ENCODE data around the gene C9orf152.
"Not testable (repeated sequence)": the region's sequence is repeated elsewhere in the genome, so short reads cannot be mapped to it uniquely, and the experiment has no call there.

C9orf152 gene

GRCh38 chr9:110214090-110214489, 6.1 kb upstream of the C9orf152 start:
- no peak for DNase-seq

GRCh38 chr9:110213413-110214044, 5.6 kb upstream of the C9orf152 start:
- DNase-seq: no peak

- DNase-seq: no peak
Measured at GRCh38 chr9:110207071-110207641, 803 bp downstream of the C9orf152 start.

DNA sequence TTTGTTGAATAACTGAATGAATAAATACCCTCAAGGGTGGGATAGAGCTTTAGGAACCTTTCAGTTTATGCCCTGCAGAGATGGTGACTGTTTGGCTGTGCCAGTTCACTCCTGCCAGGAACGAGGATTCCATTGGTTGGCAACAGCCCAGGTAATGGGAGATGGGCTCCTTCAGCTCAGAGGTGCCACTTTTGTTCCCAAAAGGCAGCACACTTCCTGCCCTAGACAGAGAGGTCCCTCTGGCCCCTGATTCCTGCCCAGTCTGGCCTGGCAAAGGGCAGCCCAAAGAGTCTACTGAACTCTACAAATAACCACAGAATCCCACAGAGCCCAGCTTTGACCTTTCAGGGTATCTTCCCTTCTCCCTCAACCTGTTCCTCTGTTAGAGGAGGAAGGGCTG, 1.6 kb downstream of the C9orf152 start:
- no peak for DNase-seq

DNA sequence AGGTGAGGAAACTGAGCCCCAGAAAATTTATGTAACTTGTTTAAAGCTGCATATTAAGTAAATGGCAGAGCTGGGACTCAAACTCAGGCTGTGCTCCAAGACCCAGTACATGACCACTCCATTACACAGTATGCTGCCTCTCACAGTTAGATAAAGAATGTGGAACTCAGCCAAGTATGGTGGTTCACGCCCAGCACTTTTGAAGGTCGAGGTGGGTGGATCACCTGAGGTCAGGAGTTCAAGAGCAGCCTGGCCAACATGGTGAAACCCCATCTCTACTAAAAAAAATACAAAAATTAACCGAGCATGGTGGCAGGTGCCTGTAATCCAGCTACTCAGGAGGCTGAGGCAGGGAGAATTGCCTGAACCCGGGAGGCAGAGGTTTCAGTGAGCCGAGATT, 2.3 kb downstream of the C9orf152 start:
- not testable (repeated sequence) for DNase-seq

- no peak for DNase-seq
Measured at GRCh38 chr9:110202232-110202631, 5.7 kb downstream of the C9orf152 start.

GRCh38 chr9:110199643-110200042, 8.3 kb downstream of the C9orf152 start:
- DNase-seq: no peak

DNA sequence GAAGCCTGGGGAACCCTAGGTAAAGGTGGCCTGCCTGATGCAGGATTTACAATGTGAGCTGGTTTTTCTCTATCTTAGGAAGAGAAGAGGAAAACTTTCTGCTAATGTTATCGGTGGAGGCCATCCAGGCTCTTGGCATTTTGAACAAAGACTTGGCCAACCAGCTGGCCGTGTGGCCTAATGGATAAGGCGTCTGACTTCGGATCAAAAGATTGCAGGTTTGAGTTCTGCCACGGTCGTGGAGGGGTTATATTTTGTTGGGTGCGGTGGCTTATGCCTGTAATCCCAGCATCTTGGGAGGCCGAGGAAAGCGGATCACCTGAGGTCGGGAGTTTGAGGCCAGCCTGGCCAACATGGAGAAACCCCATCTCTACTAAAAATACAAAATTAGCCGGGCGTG, 9.6 kb downstream of the C9orf152 start:
- DNase-seq: no peak

DNA sequence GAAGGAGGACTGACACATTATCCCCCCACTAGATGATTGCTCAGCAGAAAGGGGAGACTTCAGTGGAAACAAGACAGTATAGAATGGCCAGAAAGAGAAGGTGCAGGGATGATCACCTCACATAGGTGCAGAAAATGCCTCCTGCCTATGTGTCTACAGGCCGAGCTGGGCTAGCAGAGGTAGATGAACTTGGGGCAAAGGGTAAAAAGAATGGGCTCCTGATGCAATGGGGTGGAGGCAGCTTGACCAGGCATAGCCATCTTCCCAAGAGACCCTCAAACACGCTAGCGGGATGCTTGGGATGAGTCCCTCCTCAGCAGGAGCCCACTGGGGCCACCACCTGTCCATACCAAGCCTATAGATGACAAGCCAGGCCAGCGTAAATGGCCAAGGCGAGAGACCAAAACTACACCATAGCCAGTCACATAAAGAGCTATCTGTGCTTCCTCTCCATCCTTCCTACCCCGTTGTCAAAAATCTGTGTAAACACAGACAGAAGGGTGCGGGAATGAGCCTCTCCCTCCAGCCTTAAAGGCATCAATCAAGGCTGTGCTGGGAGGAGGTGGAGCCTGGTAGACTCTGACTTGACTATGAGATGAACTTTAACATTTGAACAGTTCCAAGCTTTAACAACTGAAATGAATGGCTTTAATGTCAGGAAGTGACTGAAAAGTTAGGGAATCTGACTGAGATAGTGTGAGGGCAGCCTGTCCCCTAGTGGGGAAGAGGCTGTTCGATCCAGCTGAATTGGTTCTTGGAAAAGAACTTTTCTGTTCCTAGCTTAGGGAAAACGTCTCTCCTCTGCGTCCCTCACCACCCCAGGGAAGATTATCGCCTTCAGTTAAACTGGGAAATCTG, 10.4 kb downstream of the C9orf152 start:
- no peak for DNase-seq

DNA sequence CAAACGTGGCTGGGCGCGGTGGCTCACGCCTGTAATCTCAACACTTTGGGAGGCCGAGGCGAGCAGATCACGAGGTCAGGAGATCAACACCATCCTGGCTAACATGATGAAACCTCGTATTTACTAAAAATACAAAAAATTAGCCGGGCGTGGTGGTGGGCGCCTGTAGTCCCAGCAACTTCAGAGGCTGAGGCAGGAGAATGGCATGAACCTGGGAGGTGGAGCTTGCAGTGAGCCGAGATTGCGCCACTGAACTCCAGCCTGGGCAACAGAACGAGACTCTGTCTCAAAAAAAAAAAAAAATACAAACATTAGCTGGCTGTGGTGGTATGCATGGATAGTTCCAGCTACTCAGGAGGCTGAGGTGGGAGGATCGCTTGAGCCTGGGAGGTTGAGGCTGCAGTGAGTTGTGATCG, 11.9 kb downstream of the C9orf152 start:
- not testable (repeated sequence) for DNase-seq

GRCh38 chr9:110192531-110193261, 15.3 kb downstream of the C9orf152 start:
- no peak for DNase-seq

DNA sequence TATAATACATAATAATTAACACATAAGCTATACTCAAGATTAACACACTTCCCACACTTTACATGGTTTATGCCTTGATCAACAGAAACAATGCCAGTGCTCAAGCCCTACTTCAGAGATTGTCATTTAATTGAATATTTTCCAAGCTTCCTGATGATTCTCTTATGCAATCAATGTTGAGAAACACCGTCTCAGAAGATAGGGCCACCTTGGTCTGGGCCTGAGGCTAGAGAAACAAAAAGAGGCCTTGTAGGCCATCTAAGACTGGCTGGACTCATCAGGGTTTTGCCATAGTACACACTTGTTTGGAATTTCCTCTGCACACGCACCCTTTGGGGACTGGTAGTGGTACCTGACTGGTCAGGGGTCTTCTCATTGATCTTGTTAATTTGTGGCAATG, 16.3 kb downstream of the C9orf152 start:
- no peak for DNase-seq

GRCh38 chr9:110189559-110190320, 18.2 kb downstream of the C9orf152 start:
- no peak for DNase-seq

GRCh38 chr9:110188991-110189390, 19.0 kb downstream of the C9orf152 start:
- no peak for DNase-seq

GRCh38 chr9:110188101-110188500, 19.9 kb downstream of the C9orf152 start:
- DNase-seq: no peak

DNA sequence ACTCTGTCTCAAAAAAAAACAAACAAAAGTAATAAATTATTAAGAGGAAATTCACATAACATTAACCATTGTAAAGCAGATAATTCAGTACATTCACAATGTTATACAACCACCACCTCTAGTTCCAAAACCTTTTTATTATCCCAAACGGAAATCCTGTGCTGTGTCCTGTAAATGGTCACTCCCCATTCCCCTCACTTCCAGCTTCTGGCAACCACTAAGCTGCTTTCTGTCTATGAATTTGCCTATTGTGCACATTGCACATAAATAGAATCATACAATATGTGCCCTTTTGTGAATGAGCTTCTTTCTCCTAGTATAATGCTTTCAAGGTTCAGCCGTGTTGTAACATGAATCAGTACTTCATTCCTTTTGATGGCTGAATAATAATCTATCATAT, 20.8 kb downstream of the C9orf152 start:
- no peak for DNase-seq

DNA sequence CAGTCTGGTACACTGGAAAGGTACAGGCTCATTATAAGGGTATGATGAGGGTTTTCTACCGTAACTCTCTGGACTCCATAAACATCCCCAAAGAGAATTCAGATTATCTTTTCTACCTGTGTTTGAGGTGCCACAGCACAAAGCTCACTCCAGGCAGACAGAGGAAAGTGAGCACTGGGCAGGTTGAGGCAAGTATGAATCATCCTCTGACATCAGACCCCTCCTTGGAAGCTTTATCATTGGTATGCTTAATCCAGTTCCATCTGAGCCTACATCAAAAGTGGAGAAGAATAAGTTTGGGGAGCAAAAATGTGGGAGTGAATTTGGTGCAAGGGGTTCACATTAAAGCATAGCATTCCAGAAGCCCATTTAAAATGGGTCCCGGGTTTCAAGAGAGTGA, 21.7 kb downstream of the C9orf152 start:
- DNase-seq: no peak

DNA sequence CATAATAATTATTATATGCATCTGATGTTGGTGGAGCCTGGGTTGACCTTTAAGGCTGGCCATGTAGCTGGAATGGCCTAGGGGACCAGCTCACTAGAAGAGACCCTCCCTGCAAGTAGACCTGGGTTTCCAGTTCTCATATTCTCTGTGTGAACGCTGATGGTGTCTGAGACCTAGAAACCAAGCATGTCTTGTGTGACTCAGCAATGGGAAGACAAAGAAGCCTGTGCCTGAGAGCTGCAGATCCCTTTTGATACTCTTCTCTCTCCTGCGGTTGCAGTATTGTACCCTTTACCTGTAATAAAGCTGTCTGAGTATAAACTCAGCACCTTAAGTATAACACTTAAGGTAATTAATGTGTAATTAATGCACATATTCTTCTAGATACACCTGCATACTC, 22.2 kb downstream of the C9orf152 start:
- DNase-seq: no peak

- no peak for DNase-seq
Measured at GRCh38 chr9:110183208-110184145, 24.5 kb downstream of the C9orf152 start.

GRCh38 chr9:110180511-110181434, 27.2 kb downstream of the C9orf152 start:
- DNase-seq: no peak

Data from KG1 (cell line).